ENCODE measurements around the gene XK.

Gene XK

DNA sequence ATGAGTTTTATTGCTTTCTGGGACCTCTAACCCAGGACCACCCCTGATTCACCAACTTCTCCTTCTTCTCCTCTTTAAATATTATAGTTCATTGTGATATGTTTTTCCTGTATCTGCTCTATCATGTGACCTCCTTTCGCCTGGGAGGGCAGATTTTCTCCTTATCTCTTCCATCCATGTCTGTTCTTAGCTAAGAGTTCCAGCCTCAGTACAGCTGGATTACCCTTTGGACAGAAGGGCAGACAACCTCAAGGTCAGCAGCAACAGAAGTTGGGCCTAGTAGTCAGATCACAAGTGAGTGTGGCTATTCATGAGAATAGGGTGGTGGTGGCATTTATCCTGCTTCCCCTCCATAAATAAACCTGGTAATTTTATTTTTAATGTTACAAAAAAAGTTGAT, 5.7 kb upstream of the XK start:
- DNase-seq: no peak

DNA sequence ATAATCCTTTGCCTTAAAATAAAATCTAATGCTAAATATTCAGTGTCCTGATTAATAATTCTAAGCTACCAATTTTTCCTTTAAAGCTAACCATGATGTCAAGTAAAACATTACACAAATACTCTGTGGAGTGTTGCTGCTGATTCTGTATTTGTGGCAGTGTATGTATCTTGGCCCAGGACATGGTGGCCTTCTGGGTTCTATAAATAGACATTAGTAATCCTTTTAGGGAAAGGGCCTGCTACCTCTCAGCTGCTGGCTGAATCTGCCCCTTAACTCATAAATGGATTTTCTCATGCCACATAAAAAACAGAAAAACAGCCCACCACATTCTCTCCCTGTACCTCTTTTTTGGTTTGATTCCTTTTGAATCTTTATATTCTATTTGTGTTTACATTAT, 1.2 kb upstream of the XK start:
- no peak for DNase-seq

DNA sequence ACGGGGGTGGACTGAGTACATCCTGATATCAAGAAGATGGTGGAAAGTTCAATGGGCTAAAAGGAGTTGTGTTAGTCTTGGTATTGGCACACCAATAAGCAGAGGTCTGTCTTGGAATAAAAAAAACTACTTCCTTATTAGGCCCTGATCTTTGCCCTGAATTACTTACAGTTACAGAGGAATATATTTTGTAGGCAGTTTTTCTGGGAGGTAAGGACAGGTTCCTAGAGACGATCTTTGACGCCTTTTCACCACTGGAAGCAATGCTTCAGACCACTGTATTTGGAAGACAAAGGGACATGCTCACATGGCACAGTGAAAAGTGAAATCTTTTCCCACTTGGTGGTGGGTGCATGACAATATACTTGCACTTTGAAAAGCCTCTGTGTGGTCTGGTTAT, 618 bp upstream of the XK start:
- no peak for DNase-seq

DNA sequence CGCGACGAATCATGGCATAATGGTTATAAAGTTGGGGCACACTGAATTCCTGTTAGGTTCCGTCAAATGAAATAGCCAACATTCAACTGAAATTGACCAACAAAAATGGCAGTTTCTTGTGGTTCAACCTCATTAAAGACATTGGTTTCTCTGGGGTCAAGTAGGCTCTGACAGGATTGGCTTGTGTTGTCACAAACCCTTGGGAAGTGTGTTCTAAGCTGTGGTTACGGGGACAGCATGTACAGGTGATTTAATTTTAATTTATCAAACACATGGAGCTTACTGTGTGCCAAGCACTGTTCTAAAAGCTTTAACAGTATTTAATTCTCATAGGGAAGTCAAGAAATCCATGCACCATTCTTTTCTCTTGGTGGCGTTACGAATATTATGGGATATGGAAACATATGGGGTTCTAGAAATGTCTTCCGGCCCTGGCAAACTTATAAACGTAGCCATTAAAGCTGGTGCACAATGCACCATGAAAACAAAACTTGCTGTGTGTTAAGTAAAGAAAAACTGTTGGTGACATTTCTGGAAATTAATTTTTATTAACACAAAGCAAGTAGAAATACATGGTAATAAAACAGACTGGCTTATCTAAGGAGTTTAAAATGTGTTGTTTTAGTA, 891 bp downstream of the XK start:
- no peak for DNase-seq

DNA sequence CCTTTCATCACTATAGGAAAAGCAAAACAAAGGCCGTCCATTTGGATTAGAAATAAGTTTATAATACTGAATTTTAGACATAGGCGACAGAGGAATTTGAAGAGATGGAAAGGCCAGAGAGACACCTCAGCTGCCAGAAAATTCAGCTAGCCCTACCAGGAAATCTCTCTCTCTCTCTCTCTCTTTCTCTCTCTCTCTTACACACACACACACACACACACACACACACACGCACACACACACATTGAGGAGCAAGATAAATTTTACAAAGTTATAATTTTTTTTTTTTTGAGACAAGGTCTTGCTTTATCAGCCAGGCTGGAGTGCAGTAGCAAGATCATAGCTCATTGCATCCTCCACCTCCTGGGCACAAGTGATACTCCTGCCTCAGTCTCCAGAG, 1.4 kb downstream of the XK start:
- no peak for DNase-seq

DNA sequence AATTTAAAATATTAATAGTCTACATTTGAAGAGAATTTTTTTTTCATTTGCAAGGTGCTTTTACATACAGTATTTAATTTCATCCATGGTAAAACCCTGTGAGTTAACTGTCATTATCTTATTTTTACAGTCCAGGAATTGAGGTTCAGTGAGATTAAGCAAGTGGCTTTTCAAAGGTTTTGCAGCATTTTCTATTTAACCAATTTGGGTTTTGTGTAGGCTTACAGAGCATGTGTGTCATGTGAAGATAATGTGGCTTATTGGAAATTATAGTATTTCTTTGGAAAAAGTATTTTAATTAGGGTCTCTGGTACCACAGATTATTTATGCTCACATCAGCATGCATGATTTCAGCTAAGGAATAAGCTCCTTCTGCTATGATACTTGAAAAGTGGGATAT, 4.5 kb downstream of the XK start:
- no peak for DNase-seq

DNA sequence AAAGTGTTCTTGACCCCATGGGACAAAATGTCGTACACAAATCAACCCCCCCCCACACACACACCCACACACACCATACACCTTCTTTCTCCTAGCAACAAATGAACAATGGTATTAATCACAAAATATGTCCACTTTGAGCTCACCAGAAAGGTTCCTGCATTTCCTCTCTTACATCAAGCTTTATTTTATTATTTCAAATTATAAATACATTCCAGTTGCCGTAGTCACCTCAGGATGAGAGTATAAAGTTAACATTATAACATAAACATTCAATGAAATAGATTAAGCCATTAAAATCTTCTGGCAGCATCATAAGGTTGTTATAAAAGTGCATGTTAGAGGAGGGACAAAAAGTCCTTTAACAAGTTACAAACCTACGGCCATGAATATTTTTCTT, 7.3 kb downstream of the XK start:
- DNase-seq: no peak

DNA sequence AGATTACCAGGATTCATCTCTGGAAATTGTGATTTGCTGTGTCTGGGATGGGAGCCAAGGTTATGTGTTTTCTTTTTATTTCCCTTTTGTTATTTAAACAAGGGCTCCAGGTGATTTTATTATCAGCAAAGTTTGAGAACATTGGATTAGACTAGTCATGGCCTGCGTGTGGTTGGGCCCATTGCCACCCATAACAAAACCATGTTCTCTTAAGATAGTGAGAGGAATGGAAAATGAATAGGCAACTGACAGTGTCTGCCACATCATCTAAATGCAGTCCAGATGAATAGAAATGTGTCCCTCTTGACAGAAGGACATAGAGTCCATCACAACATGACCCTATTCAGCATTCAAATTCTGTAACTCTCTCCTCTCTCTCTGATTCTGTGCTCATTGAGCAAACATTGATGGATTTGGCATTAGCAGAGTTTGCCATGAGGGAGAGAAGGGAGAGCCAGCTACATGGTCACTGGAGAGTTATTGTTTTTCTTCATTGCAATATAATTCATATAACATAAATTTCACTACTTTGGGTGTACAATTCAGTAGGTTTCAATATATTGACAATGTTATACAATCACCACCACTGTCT, 11.7 kb downstream of the XK start:
- DNase-seq: no peak

DNA sequence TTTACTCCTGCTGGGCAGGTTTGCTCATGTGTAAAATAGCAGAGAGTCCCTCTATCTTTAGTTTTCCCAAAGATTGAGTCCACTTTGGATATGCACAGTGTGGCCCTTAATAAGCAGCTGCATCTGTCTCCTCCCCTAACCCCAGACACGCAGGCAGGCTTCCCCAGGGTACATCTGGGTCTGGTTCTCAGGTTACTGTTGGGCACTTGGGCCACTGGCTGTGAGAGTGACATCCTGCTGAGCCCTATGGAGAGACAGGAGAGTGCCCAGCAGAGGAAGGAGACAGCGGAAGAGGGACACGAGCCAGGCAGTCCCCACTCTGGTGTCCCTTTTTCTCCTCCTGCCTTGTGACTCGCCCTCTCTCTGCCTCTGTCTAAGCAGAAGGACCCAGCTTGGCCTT, 16.0 kb downstream of the XK start:
- DNase-seq: no peak

DNA sequence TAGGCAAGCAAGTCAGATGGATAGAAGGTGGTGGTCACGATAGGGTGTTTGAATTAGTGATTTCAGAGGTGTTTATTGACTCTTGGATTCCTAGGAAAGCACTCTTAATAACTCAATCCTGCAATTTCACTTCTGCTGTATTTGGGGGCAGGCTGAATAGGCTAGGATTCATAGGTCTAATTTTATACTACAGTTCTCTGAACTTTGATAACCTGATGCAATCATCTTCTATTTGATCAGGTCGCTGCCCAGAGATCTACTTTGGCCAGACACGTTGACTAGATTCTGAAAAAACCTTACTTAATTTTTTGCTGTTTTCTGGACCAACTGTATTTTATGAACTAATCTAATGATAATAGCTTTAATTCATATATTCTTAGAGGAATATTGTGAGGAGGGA, 26.4 kb downstream of the XK start:
- DNase-seq: no peak

DNA sequence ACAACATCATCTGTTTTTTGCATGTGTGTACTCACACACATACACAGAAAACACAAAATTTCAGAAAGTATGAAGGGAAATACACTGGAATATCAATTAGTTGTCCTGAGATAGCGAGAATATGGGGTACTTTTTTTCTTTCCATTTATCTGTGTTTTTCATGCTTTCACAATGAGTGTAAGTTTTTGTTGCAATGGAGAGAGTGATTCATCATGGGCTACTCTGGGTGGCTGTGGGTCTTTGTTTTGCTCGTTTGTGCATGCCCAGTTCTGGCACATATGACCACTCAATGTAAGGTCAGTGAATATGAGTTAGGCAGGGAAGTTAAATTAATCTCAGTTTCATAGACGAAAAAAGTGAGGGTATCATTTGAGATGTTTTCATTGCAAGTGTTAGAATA, 26.9 kb downstream of the XK start:
- no peak for DNase-seq

DNA sequence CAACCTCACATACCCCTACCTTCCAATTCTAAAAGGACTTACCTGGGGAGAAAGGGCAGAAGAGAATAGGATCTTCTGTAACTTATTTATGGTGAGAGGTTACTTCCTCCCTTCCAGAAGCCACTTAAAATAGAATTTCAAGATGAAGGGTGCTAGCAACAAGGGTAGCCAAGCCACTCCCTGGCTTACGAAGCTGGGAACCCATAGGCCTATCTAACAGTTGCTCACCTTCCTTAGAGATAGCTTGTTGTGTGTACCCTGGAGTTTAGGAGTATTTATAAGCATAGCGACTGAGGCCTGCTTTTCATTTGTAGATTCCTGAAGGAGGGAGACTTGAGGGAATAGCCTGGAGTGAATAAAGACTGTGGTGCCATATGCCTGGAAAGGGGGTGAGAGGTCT, 28.9 kb downstream of the XK start:
- DNase-seq: no peak

DNA sequence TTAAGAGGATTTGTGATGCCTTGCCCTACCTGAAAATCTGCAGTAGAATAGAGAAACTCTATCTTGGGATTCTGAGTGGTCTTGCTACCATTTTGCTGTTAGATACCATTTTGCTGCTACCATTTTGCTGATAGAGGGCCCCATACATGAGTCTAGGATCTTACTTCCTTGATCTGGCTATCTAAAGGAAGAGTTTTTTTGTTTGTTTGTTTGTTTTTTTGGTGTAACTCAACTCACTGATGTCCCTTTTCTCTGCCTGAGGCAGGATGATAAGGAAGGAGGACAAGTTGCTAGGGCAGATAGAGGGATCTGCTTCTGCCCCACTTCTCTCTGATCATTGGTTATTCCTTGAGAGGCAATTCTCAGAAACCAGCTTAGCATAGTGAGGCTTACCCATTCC, 31.0 kb downstream of the XK start:
- no peak for DNase-seq

DNA sequence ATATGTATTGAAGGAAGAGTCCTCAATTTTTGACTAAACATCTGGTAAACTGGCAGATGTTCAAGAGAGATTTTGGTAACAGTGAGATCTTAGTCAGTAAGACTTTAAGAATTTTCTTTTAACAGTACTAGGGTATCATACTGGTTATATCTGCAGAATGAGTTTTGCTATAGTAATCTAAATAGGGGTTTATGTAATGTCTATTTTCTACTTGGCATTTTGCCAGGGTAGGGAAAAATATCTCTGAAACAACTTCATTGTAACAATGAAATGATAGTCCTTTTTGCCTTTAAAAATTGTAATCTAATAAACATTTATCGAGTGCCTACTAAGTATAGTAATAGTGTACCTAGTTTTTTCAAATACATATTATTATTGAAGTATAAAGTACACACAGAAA, 32.1 kb downstream of the XK start:
- no peak for DNase-seq

DNA sequence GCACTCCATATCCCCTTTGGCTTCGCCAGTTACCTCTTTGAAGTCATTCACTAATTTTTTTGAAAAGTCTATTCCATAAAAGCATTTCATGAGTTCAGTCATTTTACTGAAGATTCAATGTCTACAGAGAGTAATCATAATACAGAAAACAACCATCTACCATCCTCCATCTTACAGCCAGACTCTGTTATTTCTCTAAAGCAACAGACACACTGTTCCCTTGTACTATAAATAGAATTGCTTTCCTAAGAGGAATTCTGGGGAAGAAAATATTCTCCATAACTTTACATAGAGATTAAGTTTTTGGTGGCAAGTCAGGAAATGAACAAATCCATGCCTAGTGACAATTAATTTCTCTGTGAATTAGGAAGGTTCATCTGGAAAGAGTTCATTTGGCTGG, 37.0 kb downstream of the XK start:
- DNase-seq: no peak

DNA sequence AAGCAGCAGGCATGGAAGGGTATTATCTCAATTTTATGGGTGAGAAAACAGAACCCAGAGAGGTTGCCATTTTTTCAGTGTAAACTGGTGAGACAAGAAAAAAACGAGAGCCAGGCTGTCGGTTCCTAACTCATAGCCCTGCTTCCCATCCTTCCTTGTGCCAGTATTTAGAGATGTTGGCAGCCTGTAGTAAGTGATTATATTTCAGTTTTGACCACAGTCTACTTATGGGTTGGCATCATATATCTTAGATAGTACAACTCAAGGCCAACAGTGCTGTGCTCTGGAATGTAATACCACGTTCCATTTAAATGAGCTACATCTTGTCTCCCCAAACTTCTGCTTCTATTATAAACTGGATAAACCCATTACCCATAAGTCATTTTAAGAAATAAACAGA, 40.8 kb downstream of the XK start:
- no peak for DNase-seq

DNA sequence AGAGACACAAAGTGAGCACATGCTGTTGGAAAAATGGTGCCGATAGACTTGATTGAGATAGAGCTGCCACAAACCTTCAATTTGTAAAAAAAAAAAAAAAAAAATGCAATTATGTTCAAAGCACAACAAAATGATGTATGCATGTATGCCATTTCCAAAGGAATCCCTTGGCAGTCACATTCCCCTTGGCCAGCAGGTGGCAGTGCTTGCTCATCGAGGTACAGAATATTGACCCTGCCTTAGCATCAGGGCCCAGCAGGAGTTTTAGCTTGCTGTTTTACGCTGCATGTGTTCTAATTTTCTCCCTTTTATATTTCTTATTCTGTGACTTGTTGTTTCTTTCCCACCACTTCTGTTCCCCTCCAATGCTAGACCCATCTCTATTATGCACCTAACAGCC, 59.8 kb downstream of the XK start:
- peak; percentile 72 for DNase-seq

DNA sequence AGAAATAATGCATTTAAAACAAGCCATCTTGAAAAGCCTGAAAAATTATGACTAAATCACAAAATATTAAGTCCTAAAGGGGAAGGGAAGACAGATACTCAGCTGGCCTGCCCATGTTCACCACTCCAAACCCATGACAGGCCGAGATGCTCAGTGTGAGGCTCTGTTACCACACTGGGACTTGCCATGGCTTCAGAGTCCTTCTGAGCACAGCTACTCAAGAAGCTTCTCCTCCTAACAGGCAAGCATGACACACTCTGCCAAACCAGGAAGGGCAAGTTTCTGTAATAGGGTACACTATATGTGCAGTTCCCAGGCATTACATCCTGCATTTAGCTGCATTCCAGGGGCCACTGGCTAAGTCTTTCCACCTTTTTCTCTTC, 60.2 kb downstream of the XK start:
- DNase-seq: peak; percentile 62

DNA sequence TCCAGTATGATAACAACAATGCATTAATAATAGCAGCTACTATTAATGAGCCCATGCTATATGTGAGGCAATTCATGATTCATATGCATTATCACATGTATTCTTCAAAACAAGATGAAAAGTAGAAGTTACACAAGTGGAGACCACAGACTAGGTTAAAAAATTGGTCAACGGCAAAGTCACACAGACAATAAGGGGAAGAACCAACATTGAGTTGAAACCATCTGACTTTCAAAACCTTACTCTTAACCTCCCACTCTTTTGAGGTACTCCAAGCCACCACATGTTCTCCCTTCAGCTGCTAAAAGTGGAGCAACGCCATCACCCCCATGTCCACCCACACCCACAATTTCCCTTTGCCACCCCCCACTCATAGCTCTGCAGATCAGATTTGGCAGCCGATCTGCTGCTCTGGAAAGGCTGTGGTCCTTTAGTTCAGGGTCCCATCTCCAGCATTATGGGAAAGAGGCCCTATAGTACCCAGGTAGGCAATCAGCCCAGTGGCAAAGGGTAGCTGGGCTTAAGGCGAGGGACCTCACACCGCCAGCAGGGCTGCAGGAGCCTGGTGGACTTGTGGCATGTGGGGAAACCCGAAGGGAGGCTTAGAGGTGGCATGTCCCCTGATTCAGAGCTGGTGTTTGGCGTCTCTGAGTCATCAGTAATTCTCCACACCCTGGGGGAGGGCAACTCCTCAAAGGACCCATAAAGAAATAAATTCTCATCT, 60.8 kb downstream of the XK start:
- peak; percentile 90 for DNase-seq

DNA sequence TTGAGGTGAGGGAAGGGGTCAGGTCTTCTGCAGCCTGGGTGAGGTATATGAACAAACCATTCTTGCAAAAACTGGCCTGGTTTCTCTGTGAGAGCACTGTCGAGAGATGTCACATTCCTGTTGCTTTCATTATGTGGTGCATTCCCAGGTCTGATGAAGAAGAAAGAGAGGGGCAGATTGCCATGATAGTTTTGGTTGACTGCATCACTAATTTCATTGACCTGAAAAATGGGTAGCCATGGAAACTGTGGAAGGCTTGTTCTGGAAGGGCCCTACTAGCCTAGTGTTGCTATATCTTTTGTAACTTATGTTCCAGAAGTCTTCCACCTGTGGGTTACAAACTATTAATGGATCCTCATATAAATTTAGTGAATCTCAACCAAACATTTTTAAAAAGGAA, 61.4 kb downstream of the XK start:
- DNase-seq: no peak

DNA sequence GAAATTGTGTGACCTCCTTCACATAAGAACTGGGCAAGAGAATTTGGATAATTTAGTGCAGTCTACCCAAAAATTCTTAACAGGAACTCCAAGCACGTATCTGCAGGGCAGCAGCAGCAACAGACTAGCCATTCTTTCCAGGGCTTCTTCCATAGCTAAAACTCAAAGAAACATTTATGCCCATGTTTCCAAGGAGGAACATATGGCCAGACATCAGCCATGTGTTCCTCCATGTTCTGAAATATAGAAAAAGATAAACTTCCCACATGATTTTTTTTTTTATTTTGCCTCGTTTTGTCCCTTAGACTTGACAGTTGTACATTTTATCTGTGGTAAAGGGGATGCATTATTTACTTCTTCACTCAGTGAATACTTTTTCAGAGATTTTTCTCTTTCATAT, 66.7 kb downstream of the XK start:
- no peak for DNase-seq

DNA sequence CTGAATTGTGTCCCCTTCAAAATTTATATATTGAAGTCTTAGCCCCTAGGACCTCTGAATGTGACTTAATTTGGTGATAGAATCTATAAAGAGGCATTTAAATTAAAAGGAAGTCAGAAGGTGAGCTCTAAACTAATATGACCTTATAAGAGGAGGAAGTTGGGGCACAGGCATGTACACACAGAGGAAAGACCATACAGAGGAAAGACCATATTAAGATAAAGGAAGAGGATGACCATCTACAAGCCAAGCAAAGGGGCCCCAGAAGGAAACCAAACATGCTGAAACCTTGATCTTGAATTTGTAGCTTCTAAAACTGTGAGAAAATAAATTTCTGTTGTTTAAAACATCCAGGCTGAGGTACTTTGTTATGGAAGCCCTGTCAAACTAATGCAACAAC, 67.3 kb downstream of the XK start:
- peak; percentile 51 for DNase-seq

DNA sequence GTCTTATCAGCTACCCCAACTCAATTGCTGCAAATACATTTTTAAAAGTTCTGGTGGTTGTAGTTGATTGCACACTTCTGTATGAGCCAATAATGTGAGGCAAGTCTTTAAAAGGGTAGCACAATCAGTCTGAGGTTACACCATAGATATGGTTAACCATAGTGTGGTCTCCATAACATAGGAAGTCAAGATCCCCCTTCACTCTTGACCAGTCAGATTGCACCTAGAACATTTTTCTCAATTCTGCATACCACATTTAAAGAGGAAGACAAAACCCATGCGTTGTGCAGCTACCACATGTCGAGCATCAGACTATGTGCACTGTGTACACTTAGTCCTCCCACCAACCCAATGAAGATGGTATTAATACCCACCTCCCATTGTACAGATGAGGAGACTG, 67.8 kb downstream of the XK start:
- DNase-seq: peak; percentile 47

DNA sequence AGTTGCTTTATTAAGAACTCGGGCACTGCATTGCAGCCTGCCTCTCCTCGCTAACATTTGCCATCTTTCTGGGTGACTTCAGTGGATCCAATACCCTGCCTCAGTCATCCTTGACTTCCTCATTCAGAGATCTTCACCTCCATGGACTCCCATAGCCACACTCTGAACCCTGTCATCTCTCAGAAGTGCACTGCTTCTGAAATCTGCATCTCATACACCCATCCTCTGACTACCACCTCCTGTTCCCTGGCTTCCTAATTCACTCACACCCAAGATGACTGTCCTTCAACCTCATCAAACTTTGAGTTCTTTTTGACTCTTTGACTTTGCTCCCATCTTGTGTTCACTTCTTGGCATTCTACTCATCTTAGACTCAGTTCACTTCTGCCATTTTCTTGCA, 68.9 kb downstream of the XK start:
- no peak for DNase-seq

DNA sequence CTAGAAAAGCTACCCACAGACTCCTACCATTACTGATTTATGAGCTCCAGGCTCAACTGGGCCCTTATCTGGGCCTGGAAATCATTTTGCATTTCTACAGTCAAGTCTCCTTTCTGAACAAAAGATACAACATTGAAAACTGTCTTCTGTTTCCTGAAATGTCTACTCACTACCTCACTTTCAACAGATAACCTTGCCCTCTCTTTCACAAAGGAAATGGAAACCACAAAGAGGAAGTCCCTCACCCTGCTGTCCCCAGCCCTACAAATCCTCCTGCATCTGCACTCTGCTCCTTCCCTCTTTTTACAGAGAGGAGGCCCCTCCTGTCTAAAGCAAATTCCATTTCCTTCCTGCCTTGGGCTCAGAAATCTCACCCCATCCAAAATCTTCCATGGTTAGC, 69.4 kb downstream of the XK start:
- peak; percentile 80 for DNase-seq

Data from inflammatory macrophage treated with lipopolysaccharide for 4 hours (primary cell).